K562 (cell line): ENCODE results near the gene CCSER2. TPM values are rescaled to one million over a fixed set of nuclear protein-coding genes. Genes with fewer than 3 reads are reported as not detected.

Experiments
- ATAC-seq: fragments of 200-7000 bp; cut with Tn5 transposase; 3 replicates; pipeline ENCODE4 v1.9.1; 2020; ENCODE audit warnings: moderate library complexity
- BruUV-seq: library from RNA; stranded (reverse); fragments of 400-500 nt; replicated peaks from 2 replicates; lab custom pipeline; 2021; lab: Mats Ljungman, UMichigan
- CTCF ChIA-PET: fragments of 300-600 bp; formaldehyde crosslinking; extraction: SDS; loops from one replicate; lab custom pipeline; 2021; ENCODE audit warnings: low intra/inter-chr PET ratio; lab: Yijun Ruan, JAX
- POLR2A ChIA-PET: fragments of 300-600, 350-650 bp; sonication (Branson Sonifier 250); formaldehyde crosslinking; extraction: SDS; loops from one replicate; lab custom pipeline; 2021; ENCODE audit warnings: antibody characterized with exemption, inconsistent platforms; lab: Yijun Ruan, JAX
- DNase-seq, 4 experiments: peaks; one replicate each; pipeline versions ENCODE4 v3.0.0 to v3.0.0-alpha.2; 2011 to 2018; ENCODE audit warnings: low spot score in 3 of 4, mixed read lengths in 3 of 4; ENCODE audit errors: extremely low read depth in 1 of 4
- FAIRE-seq: peaks from 2 replicates; lab custom pipeline; 2011; peaks lifted over from hg19 to GRCh38; lab: Jason Lieb, UNC
- H2AFZ ChIP-seq: 2 replicates; pipeline ENCODE4 v1.6.0; 2011; ENCODE audit warnings: low read depth, low read length, control low read depth, inconsistent platforms
- H3K27ac ChIP-seq: fragments of 200-600 bp; 3 replicates; pipeline ENCODE4 v1.8.0; 2011; ENCODE audit warnings: low read depth, mild to moderate bottlenecking, control low read depth, inconsistent platforms, low read length, moderate library complexity, mixed read lengths; ENCODE audit errors: extremely low read depth
- H3K27me3 ChIP-seq, 2 experiments: fragments of 300-600 bp in 1 of 2; 2 replicates in 1 of 2; 3 replicates in 1 of 2; pipeline versions ENCODE4 v1.6.0 to v1.8.0; 2011; ENCODE audit warnings: inconsistent platforms in 2 of 2, low read length in 2 of 2, mild to moderate bottlenecking in 1 of 2, mixed read lengths in 1 of 2, moderate library complexity in 1 of 2; ENCODE audit not compliant: control insufficient read depth in 2 of 2, insufficient read depth in 2 of 2
- H3K36me3 ChIP-seq: fragments of 300-600 bp; 3 replicates; pipeline ENCODE4 v1.8.0; 2011; ENCODE audit warnings: mild to moderate bottlenecking, low read length, inconsistent platforms; ENCODE audit not compliant: control insufficient read depth, insufficient read depth
- H3K4me1 ChIP-seq, 2 experiments: fragments of 200-600 bp in 1 of 2; replicated peaks in 1 of 2; 2 replicates in 1 of 2; 3 replicates in 1 of 2; pipeline versions ENCODE4 v1.5.1 to v1.8.0; 2011; ENCODE audit warnings: inconsistent platforms in 2 of 2, low read length in 2 of 2, mild to moderate bottlenecking in 1 of 2, mixed read lengths in 1 of 2, moderate library complexity in 1 of 2; ENCODE audit not compliant: control insufficient read depth in 2 of 2, insufficient read depth in 2 of 2
- H3K4me2 ChIP-seq: 2 replicates; pipeline ENCODE4 v1.6.1; 2011; ENCODE audit warnings: low read length, control low read depth, inconsistent platforms, mixed read lengths; ENCODE audit not compliant: insufficient read depth
- H3K4me3 ChIP-seq: fragments of 200-600 bp; sonication (generic), shearing (Covaris generic); 2 replicates; pipeline ENCODE4 v1.5.1; 2016; ENCODE audit warnings: control low read depth, inconsistent platforms
- H3K79me2 ChIP-seq: fragments of 200-600 bp; 3 replicates; pipeline ENCODE4 v1.8.0; 2011; ENCODE audit warnings: low read length, inconsistent platforms; ENCODE audit not compliant: control insufficient read depth, insufficient read depth
- H3K9ac ChIP-seq, 2 experiments: 2 replicates each; pipeline versions ENCODE4 v1.6.0 to v1.6.1; 2011; ENCODE audit warnings: low read depth in 2 of 2, low read length in 2 of 2, control low read depth in 1 of 2, inconsistent platforms in 1 of 2, mild to moderate bottlenecking in 1 of 2, mixed read lengths in 1 of 2; ENCODE audit not compliant: insufficient read depth in 1 of 2
- H3K9me1 ChIP-seq: one replicate; pipeline ENCODE4 v1.6.0; 2011; ENCODE audit warnings: inconsistent platforms, mild to moderate bottlenecking, low read length, moderate library complexity; ENCODE audit not compliant: control insufficient read depth, insufficient read depth
- H3K9me3 ChIP-seq: replicated peaks from 2 replicates; pipeline ENCODE4 v1.5.1; 2011; ENCODE audit warnings: low read depth, low read length, inconsistent platforms; ENCODE audit not compliant: control insufficient read depth, insufficient read depth
- H4K20me1 ChIP-seq: replicated peaks from 2 replicates; pipeline ENCODE4 v1.6.1; 2011; ENCODE audit warnings: low read length, inconsistent platforms, mixed read lengths; ENCODE audit not compliant: control insufficient read depth, insufficient read depth
- CEBPB ChIP-seq: fragments of 450-650 bp; IDR thresholded peaks from 2 replicates; pipeline ENCODE4 v1.6.1; 2016; ENCODE audit warnings: missing genetic modification characterization, missing compliant biosample characterization
- CREB3 ChIP-seq: fragments of 450-650 bp; conservative IDR thresholded peaks from 2 replicates; pipeline ENCODE4 v1.6.1; 2016; ENCODE audit warnings: missing genetic modification characterization, low read depth, mild to moderate bottlenecking, missing compliant biosample characterization, moderate library complexity
- DEAF1 ChIP-seq: fragments of 450-650 bp; formaldehyde crosslinking; IDR thresholded peaks from 2 replicates; pipeline ENCODE4 v1.4.0; 2020; ENCODE audit warnings: mild to moderate bottlenecking, moderate library complexity
- DPF2 ChIP-seq: fragments of 450-650 bp; IDR thresholded peaks from 2 replicates; pipeline ENCODE4 v1.6.1; 2016
- E2F4 ChIP-seq: sonication (generic); formaldehyde crosslinking; IDR thresholded peaks from 2 replicates; pipeline ENCODE4 v1.8.0; 2022; ENCODE audit warnings: mild to moderate bottlenecking, low read depth, missing genetic modification reagents
- KDM1A ChIP-seq, 2 experiments: fragments of 450-650 bp; IDR thresholded peaks; 2 replicates each; pipeline ENCODE4 v1.6.1; 2016; ENCODE audit warnings: mild to moderate bottlenecking in 2 of 2
- KHSRP ChIP-seq: fragments of 450-650 bp; IDR thresholded peaks from 2 replicates; pipeline ENCODE4 v1.6.1; 2017
- NFE2 ChIP-seq: IDR thresholded peaks from 2 replicates; pipeline ENCODE4 v1.6.1; 2014; ENCODE audit warnings: antibody characterized with exemption, low read depth
- STAT5B ChIP-seq: fragments of 250-450 bp; sonication (Bioruptor Pico); IDR thresholded peaks from 2 replicates; pipeline ENCODE4 v1.8.0; 2021; ENCODE audit warnings: mild to moderate bottlenecking, inconsistent platforms
- TFAM ChIP-seq: fragments of 250-450 bp; sonication (Bioruptor Pico); conservative IDR thresholded peaks from 2 replicates; pipeline ENCODE4 v1.5.0; 2021; ENCODE audit warnings: mild to moderate bottlenecking, moderate library complexity
- ZNF354B ChIP-seq: fragments of 250-450 bp; sonication (Bioruptor Pico); IDR thresholded peaks from 2 replicates; pipeline ENCODE4 v1.4.0; 2020
- WGBS: fragments of 100-300 bp; shearing (Covaris generic); methylation state at CpG from one replicate; pipeline ENCODE4 v1.1.6; 2016; ENCODE audit warnings: low coverage, mixed read lengths; ENCODE audit not compliant: insufficient coverage; ENCODE audit errors: missing lambda C conversion rate; 5-methylcytosine and 5-hydroxymethylcytosine counted together
- in situ Hi-C: fragments of 300-500 bp; cut with MboI; formaldehyde crosslinking; loops from 4 replicates; pipeline ENCODE4 v1.15.0; 2018; ENCODE audit warnings: inconsistent platforms, mixed read lengths
- intact Hi-C: fragments of 100-400 bp; cut with micrococcal nuclease; formaldehyde crosslinking; loops from 2 replicates; pipeline ENCODE4 v1.14.2; 2022
- polyA plus RNA-seq, 8 experiments: library from polyadenylated mRNA; depleted of rRNA in 4 of 8; stranded (reverse) in 5 of 8; unstranded in 3 of 8; fragments of >200 nt; fragmentation: Nextera tagmentation in 2 of 8; fragmentation: Illumina TruSeq in 1 of 8; extraction: Ambion mirVana in 2 of 8; extraction: Trizol in 1 of 8; gene quantifications; 2 replicates each; pipeline versions ENCODE4 v1.2.1 to v1.2.3, GENCODE V29; 2011 to 2014; ENCODE audit warnings: inconsistent platforms in 1 of 8, missing spikeins in 1 of 8
- total RNA-seq, 7 experiments: library from RNA; depleted of rRNA in 6 of 7; stranded (reverse); fragments of >200 nt in 6 of 7; fragmentation: Illumina TruSeq in 2 of 7; extraction: Trizol in 2 of 7; gene quantifications; 2 replicates each; pipeline versions ENCODE4 v1.2.1 to v1.2.3, GENCODE V29; 2011 to 2021; ENCODE audit warnings: low replicate concordance in 1 of 7

Gene CCSER2
- total and polyA plus RNA-seq, 9 of the 15 experiments (the other 6 are each of a cell fraction or from before 2014, with no cell fraction given), result 2.7 to 15.1 (median 9.7) TPM

GRCh38 chr10:84521013-84521412 is 192.6 kb downstream of the CCSER2 start:
- Histone ChIP-seq H3K79me2 (no peaks in the 10 kb centered on the region), H3K36me3 (no peaks in the 10 kb centered on the region), H3K4me3 (no peak overlapping the region), H3K9me3 (peaks cover 4% of the 10 kb centered on the region; the same call in 1 of the 2 replicates), H4K20me1 (no peaks in the 10 kb centered on the region), H2AFZ (no peak overlapping the region), H3K27ac (no peak overlapping the region), H3K9ac (no peak overlapping the region), H3K4me2 (no peak overlapping the region), H3K9me1 (no peaks in the 10 kb centered on the region), H3K4me1 (peaks cover 0 to 11% of the 10 kb centered on the region in 2 experiments; a peak in 3 of 5 replicates), H3K27me3 (no peaks in the 10 kb centered on the region)
- TF ChIP-seq E2F4 (CRISPR knock-in tag) (no peak), CREB3 (tag) (no peak), TFAM (CRISPR knock-in tag) (no peak), DPF2 (no peak), KHSRP (no peak), NFE2 (no peak), DEAF1 (CRISPR knock-in tag) (no peak), ZNF354B (no peak), CEBPB (tag) (no peak), STAT5B (CRISPR knock-in tag) (no peak), KDM1A (IDR thresholded peaks at IDR 0.05) (no peak)
- ChIA-PET POLR2A (interaction anchor here (0.9 to 1.5 kb wide), 2 partner anchors 9 kb away, joined by 3 to 4 read pairs; no protein-coding TSS in a partner anchor), CTCF (no interaction called here)
- no peak for FAIRE-seq
- BruUV-seq, result no TSS peak
- no peak for ATAC-seq
- in situ Hi-C loops (no loop called here), intact Hi-C loops (no loop called here)
- DNase-seq, result no peak
- 7% methylated on average over 8 of the region's 8 CpGs for WGBS
